Ishikawa (cell line): Measurements from ENCODE around the gene LONRF2.

ENCODE experiments used
- CEBPB ChIP-seq: IDR thresholded peaks from 2 replicates; pipeline ENCODE4 v1.6.1; 2012
- CREB1 ChIP-seq: IDR thresholded peaks from 2 replicates; pipeline ENCODE4 v1.6.1; 2012; ENCODE audit warnings: low read depth
- EGR1 ChIP-seq: IDR thresholded peaks from 2 replicates; pipeline ENCODE4 v1.6.1; 2012
- EP300 ChIP-seq: IDR thresholded peaks from 2 replicates; pipeline ENCODE4 v1.6.1; 2012; ENCODE audit warnings: borderline replicate concordance
- FOXM1 ChIP-seq: IDR thresholded peaks from 2 replicates; pipeline ENCODE4 v1.6.1; 2012; ENCODE audit warnings: low read depth, borderline replicate concordance
- NFIC ChIP-seq: IDR thresholded peaks from 2 replicates; pipeline ENCODE4 v1.6.1; 2012
- RAD21 ChIP-seq: IDR thresholded peaks from 2 replicates; pipeline ENCODE4 v1.6.1; 2012; ENCODE audit warnings: low read depth
- TAF1 ChIP-seq: IDR thresholded peaks from 2 replicates; pipeline ENCODE4 v1.6.1; 2012; ENCODE audit warnings: low read depth, mild to moderate bottlenecking
- TCF12 ChIP-seq: IDR thresholded peaks from 2 replicates; pipeline ENCODE4 v1.6.1; 2012; ENCODE audit warnings: low read depth
- TEAD4 ChIP-seq: IDR thresholded peaks from 2 replicates; pipeline ENCODE4 v1.6.1; 2012
- YY1 ChIP-seq: IDR thresholded peaks from 2 replicates; pipeline ENCODE4 v1.6.1; 2012; ENCODE audit warnings: low read depth
- ZBTB7A ChIP-seq: IDR thresholded peaks from 2 replicates; pipeline ENCODE4 v1.6.1; 2012; ENCODE audit warnings: low read depth
- TF ChIP-seq, protein P1 (sequence below): IDR thresholded peaks from 2 replicates; pipeline ENCODE4 v1.6.1; 2012
- TF ChIP-seq, protein P2 (sequence below): IDR thresholded peaks from 2 replicates; pipeline ENCODE4 v1.6.1; 2012; ENCODE audit warnings: low read depth, mild to moderate bottlenecking
- TF ChIP-seq, protein P3 (sequence below): IDR thresholded peaks from 2 replicates; pipeline ENCODE4 v1.6.1; 2012

The LONRF2 gene

DNA sequence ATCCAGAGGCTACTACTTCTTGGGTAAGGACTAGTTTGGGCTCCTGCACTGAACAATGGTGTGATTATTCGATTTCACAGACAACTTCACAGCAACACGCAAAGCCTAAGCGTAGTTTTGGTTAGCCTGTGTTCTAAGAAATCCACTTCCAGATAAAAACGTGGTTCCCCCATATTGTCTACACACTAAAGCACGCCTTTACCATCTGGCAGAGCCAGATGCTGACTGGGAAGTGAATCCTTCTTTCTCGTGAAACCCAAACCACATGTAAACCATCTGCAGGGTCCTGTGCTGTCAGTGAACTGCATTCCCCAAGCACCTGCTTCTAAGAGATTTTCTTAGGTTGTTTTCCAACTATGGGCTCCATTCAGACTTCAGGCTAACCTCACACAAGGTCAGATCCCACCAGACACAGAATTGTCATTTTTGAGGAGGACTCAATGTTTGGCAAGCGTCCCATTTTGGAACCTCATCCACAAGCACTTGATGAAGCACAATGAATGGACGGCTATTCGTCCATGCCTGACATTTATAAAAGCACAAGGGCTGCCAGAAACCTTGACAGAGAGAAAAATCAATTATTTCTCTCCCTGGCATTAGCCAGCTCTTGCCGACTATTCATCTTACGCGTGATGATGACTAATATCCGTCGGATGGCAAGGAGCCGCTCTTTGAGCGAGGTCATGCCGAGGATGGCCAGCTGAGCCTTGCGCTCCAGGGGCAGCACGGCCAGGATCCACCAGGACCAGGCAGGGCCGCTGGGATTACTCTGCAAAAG lies 38.4 kb downstream of the LONRF2 start:
- TF ChIP-seq, protein P1, sequence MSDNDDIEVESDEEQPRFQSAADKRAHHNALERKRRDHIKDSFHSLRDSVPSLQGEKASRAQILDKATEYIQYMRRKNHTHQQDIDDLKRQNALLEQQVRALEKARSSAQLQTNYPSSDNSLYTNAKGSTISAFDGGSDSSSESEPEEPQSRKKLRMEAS: no peak
- TF ChIP-seq YY1 (no peak), TAF1 (no peak), FOXM1 (no peak), CEBPB (no peak), ZBTB7A (no peak), EP300 (no peak), CREB1 (no peak), EGR1 (no peak), TCF12 (no peak), RAD21 (no peak), TEAD4 (no peak), NFIC (no peak)
- TF ChIP-seq, protein P2, sequence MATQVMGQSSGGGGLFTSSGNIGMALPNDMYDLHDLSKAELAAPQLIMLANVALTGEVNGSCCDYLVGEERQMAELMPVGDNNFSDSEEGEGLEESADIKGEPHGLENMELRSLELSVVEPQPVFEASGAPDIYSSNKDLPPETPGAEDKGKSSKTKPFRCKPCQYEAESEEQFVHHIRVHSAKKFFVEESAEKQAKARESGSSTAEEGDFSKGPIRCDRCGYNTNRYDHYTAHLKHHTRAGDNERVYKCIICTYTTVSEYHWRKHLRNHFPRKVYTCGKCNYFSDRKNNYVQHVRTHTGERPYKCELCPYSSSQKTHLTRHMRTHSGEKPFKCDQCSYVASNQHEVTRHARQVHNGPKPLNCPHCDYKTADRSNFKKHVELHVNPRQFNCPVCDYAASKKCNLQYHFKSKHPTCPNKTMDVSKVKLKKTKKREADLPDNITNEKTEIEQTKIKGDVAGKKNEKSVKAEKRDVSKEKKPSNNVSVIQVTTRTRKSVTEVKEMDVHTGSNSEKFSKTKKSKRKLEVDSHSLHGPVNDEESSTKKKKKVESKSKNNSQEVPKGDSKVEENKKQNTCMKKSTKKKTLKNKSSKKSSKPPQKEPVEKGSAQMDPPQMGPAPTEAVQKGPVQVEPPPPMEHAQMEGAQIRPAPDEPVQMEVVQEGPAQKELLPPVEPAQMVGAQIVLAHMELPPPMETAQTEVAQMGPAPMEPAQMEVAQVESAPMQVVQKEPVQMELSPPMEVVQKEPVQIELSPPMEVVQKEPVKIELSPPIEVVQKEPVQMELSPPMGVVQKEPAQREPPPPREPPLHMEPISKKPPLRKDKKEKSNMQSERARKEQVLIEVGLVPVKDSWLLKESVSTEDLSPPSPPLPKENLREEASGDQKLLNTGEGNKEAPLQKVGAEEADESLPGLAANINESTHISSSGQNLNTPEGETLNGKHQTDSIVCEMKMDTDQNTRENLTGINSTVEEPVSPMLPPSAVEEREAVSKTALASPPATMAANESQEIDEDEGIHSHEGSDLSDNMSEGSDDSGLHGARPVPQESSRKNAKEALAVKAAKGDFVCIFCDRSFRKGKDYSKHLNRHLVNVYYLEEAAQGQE: no peak
- TF ChIP-seq, protein P3, sequence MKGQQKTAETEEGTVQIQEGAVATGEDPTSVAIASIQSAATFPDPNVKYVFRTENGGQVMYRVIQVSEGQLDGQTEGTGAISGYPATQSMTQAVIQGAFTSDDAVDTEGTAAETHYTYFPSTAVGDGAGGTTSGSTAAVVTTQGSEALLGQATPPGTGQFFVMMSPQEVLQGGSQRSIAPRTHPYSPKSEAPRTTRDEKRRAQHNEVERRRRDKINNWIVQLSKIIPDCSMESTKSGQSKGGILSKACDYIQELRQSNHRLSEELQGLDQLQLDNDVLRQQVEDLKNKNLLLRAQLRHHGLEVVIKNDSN: no peak

DNA sequence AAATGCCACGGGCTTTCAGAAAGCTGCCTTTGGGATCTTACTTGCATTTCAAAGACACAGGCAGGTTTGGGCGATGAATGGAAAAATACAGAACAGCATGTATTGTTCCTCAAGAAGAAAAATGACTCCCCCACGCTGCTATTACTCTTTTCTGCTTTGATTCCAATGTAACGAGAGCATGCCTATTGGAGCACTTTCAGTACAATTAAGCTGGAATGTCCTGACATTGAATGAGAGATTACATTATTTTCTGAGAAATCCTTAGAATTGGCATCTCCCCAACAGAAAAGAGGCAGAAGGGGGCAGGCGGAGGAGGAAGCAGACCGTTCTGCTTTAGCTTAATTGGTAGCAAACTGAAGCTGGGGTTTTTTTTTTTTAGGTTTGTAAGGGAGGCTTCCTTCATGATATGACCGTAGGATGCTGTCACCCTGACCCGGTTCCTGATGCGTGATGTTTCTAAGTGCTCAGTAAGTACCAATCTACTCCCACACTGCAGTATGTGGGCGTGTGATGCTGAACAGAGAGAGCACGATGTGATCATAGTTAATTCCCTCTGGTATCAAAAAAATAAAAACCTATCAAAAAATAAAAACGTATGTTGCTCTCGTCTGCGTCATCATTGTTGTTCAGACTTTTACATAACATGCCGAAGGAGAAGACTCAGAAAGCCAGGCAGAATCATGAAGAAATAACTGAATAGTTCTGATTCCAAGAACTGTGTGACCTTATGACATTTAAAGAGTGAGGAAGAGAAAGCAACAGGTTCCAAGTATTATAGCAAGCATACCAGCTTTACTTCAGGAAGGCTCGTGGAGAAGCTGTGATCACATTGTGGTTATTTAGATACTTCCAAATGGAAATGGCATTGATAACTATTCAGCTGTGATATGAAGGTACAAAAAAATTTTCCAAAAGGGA lies 40.5 kb downstream of the LONRF2 start:
- TF ChIP-seq CEBPB (no peak), TEAD4 (peak; percentile 14; the same call in 1 of the 2 replicates), RAD21 (no peak), YY1 (no peak)
- TF ChIP-seq, protein P2: no peak
- TF ChIP-seq, protein P1: no peak
- TF ChIP-seq, protein P3: no peak

DNA sequence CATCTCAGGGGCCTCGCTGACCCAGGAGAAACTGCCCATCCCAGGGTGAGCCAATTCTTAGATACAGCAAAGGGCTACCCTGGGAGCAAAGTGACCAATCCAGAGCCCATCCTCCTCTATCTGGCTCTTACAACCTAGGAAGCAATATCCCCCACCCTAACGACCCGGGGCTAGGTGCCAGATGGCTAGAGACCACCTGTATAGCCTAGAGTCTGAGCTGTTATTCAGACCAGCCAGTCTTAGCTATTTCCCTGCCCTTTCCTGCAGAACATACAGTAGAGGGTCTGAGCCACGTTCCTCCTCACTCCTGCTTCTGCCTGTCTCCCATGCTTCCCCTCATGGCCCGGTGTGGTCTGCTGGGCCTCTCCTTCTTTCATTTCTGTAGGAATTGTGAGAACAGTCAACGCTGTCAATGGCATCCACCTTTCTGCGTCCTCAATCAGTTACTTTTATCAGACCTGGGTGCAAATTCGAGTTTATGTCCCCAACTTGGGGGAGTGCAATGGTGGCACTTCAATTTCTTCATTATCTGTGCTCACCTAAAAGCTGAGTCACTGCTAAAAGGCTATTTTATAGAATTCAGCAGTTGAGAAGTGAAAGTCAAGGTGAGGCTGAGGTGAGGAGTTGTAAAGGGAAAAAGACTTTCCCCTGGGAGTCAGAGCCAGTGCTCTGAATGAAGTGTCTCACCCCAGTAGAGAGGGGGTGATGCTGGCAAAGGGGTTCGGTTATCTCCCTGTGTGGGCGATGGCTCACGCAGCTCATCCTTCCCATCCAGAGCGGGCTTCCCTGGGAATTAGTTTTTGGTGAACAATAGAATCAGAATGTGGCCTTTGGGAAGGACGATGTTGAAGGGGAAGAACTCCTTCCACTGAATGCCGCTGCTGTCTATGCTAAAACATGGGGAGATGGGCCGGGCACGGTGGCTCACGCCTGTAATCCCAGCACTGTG lies 42.4 kb downstream of the LONRF2 start:
- TF ChIP-seq EP300 (no peak), TAF1 (no peak), FOXM1 (no peak), TCF12 (no peak), RAD21 (no peak), TEAD4 (no peak), EGR1 (no peak), NFIC (no peak), YY1 (no peak), CREB1 (no peak), ZBTB7A (no peak), CEBPB (no peak)
- TF ChIP-seq, protein P2: no peak
- TF ChIP-seq, protein P1: no peak
- TF ChIP-seq, protein P3: no peak
